Naive thymus-derived CD4-positive, alpha-beta T cell (primary cell): ENCODE results near the gene ELOB. TPM values are rescaled to one million over a fixed set of nuclear protein-coding genes. Genes with fewer than 3 reads are reported as not detected.

Experiments
- ATAC-seq: fragments of 150-1000 bp; cut with Tn5 transposase; 2 replicates; pipeline ENCODE4 v1.10.0; 2021; ENCODE audit warnings: mild to moderate bottlenecking, moderate library complexity
- CTCF ChIA-PET: fragments of 350-600 bp; sonication (Branson Sonifier 250); formaldehyde crosslinking; loops from one replicate; lab custom pipeline; 2021; ENCODE audit warnings: antibody characterized with exemption; lab: Charles Lee
- POLR2A ChIA-PET: fragments of 350-600 bp; sonication (Branson Sonifier 250); formaldehyde crosslinking; loops from one replicate; lab custom pipeline; 2021; ENCODE audit warnings: antibody characterized with exemption, inconsistent platforms; lab: Charles Lee
- DNase-seq, 9 donors: peaks; one replicate each; pipeline versions ENCODE4 v3.0.0 to v3.0.0-alpha.2; 2020 to 2022; ENCODE audit warnings: mixed read lengths in 1 of 9
- H3K27ac ChIP-seq: one replicate; pipeline ENCODE4 v1.7.0; 2013; ENCODE audit warnings: mild to moderate bottlenecking, low read depth, low read length, moderate library complexity
- H3K27me3 ChIP-seq, 2 donors: one replicate each; pipeline ENCODE4 v1.7.0; 2013; ENCODE audit warnings: low read length in 2 of 2, mild to moderate bottlenecking in 2 of 2, moderate library complexity in 2 of 2; ENCODE audit not compliant: control insufficient read depth in 2 of 2, insufficient read depth in 2 of 2
- H3K36me3 ChIP-seq, 3 experiments: 1 replicate in 2 of 3; 2 replicates in 1 of 3; pipeline ENCODE4 v1.7.0; 2013; ENCODE audit warnings: low read length in 3 of 3, mild to moderate bottlenecking in 3 of 3, moderate library complexity in 1 of 3; ENCODE audit not compliant: insufficient read depth in 3 of 3, control insufficient read depth in 2 of 3
- H3K4me1 ChIP-seq, 2 donors: one replicate each; pipeline ENCODE4 v1.7.0; 2013; ENCODE audit warnings: low read length in 2 of 2, mild to moderate bottlenecking in 2 of 2, moderate library complexity in 1 of 2; ENCODE audit not compliant: control insufficient read depth in 2 of 2, insufficient read depth in 2 of 2
- H3K4me3 ChIP-seq: 2 replicates; pipeline ENCODE4 v1.7.0; 2013; ENCODE audit warnings: mild to moderate bottlenecking, low read length
- H3K9me3 ChIP-seq, 3 experiments: 1 replicate in 2 of 3; 2 replicates in 1 of 3; pipeline ENCODE4 v1.7.0; 2013; ENCODE audit warnings: low read length in 3 of 3; ENCODE audit not compliant: control insufficient read depth in 2 of 3
- H3K27ac Mint-ChIP-seq, 9 donors: one replicate each; pipeline ENCODE4 v1.8.0; 2020 to 2022; ENCODE audit warnings: mixed read lengths in 9 of 9, mild to moderate bottlenecking in 8 of 9, moderate library complexity in 5 of 9, inconsistent platforms in 2 of 9
- H3K27me3 Mint-ChIP-seq, 5 donors: one replicate each; pipeline ENCODE4 v1.8.0; 2021 to 2022; ENCODE audit warnings: mixed read lengths in 5 of 5, mild to moderate bottlenecking in 1 of 5
- H3K36me3 Mint-ChIP-seq, 5 donors: one replicate each; pipeline ENCODE4 v1.8.0; 2020 to 2022; ENCODE audit warnings: mixed read lengths in 5 of 5, mild to moderate bottlenecking in 3 of 5, inconsistent platforms in 1 of 5
- H3K4me1 Mint-ChIP-seq, 7 donors: one replicate each; pipeline ENCODE4 v1.8.0; 2020 to 2022; ENCODE audit warnings: mixed read lengths in 7 of 7, mild to moderate bottlenecking in 3 of 7, inconsistent platforms in 1 of 7
- H3K4me3 Mint-ChIP-seq, 10 donors: one replicate each; pipeline ENCODE4 v1.8.0; 2020 to 2022; ENCODE audit warnings: mild to moderate bottlenecking in 10 of 10, mixed read lengths in 10 of 10, moderate library complexity in 6 of 10, inconsistent platforms in 2 of 10
- H3K9me3 Mint-ChIP-seq, 11 donors: one replicate each; pipeline ENCODE4 v1.8.0; 2020 to 2022; ENCODE audit warnings: mixed read lengths in 11 of 11, mild to moderate bottlenecking in 4 of 11, inconsistent platforms in 1 of 11, moderate library complexity in 1 of 11
- intact Hi-C, 2 donors: fragments of 100-400 bp; cut with micrococcal nuclease; formaldehyde crosslinking; loops; one replicate each; pipeline ENCODE4 v1.15.1; 2023
- polyA plus RNA-seq, 2 donors: library from polyadenylated mRNA; unstranded; fragments of 300-500 nt; fragmentation: Illumina TruSeq; gene quantifications; one replicate each; pipeline ENCODE4 v1.2.3, GENCODE V29; 2021
- total RNA-seq, 6 experiments: library from RNA in 5 of 6; stranded (reverse) in 5 of 6; gene quantifications; 1 replicate in 5 of 6; 2 replicates in 1 of 6; pipeline ENCODE4 v1.2.3 and lab custom pipeline; 2021 to 2026

Gene ELOB
- total and polyA plus RNA-seq, 7 experiments from 2014 or later: 65.3 to 252 (median 127) TPM

- peak overlapping the region in 1 of 9 donors; percentile 58 for H3K27ac Mint-ChIP-seq
- peaks cover 0 to 3% (median 0%) of the 10 kb centered on the region in 5 donors for H3K27me3 Mint-ChIP-seq
- H3K36me3 ChIP-seq: no peaks in the 10 kb centered on the region
- H3K4me3 Mint-ChIP-seq: peak overlapping the region in 2 of 10 donors; percentile 16 to 69
- intact Hi-C loops: no loop called here
- ATAC-seq (no peak), DNase-seq (no peak)
- H3K36me3 Mint-ChIP-seq: no peaks in the 10 kb centered on the region
- H3K27ac ChIP-seq: no peak overlapping the region
- H3K4me1 Mint-ChIP-seq: peaks cover 0 to 1% (median 0%) of the 10 kb centered on the region in 7 donors
- no peaks in the 10 kb centered on the region for H3K4me1 ChIP-seq
- ChIA-PET POLR2A (interaction anchor here (0.6 kb wide), 1 partner anchor 67 kb away, joined by 3 read pairs; no protein-coding TSS in a partner anchor), CTCF (no interaction called here)
- H3K9me3 ChIP-seq: no peaks in the 10 kb centered on the region
- no peak overlapping the region for H3K4me3 ChIP-seq
- no peaks in the 10 kb centered on the region for H3K27me3 ChIP-seq
- H3K9me3 Mint-ChIP-seq: no peaks in the 10 kb centered on the region
Measured at GRCh38 chr16:2817340-2818271, 40.5 kb upstream of the ELOB start.

GRCh38 chr16:2816751-2817339 is 39.8 kb upstream of the ELOB start, which contains the start of gene PRSS21:
Gene PRSS21, plus strand, starts transcription at chr16:2817237. Its CDS starts 32 bp downstream, at chr16:2817269.
- Histone ChIP-seq H3K4me1 (no peaks in the 10 kb centered on the region), H3K27me3 (no peaks in the 10 kb centered on the region), H3K27ac (no peak within 1 kb of the TSS), H3K36me3 (no peaks in the 10 kb centered on the region), H3K4me3 (no peak within 1 kb of the TSS), H3K9me3 (no peaks in the 10 kb centered on the region)
- POLR2A ChIA-PET: no interaction called here
- no peaks in the 10 kb centered on the region for H3K36me3 Mint-ChIP-seq
- no peaks in the 10 kb centered on the region for H3K9me3 Mint-ChIP-seq
- H3K27me3 Mint-ChIP-seq: peaks cover 0 to 3% (median 0%) of the 10 kb centered on the region in 5 donors
- no peak for ATAC-seq
- H3K4me1 Mint-ChIP-seq: peaks cover 0 to 1% (median 0%) of the 10 kb centered on the region in 7 donors
- H3K4me3 Mint-ChIP-seq: peak within 1 kb of the TSS in 3 of 10 donors; percentile 16 to 59 (median 43)
- CTCF ChIA-PET: no interaction called here
- peak in 6 of 9 donors; percentile 13 to 43 (median 19) for DNase-seq
- H3K27ac Mint-ChIP-seq: peak within 1 kb of the TSS in 1 of 9 donors; percentile 58
- intact Hi-C loops: no loop called here

GRCh38 chr16:2815299-2815771 is 38.3 kb upstream of the ELOB start:
- ChIA-PET CTCF (no interaction called here), POLR2A (no interaction called here)
- no peak overlapping the region for H3K27ac Mint-ChIP-seq
- peaks cover 0 to 1% (median 0%) of the 10 kb centered on the region in 7 donors for H3K4me1 Mint-ChIP-seq
- H3K9me3 Mint-ChIP-seq: no peaks in the 10 kb centered on the region
- no peak overlapping the region for H3K4me3 ChIP-seq
- no peaks in the 10 kb centered on the region for H3K27me3 ChIP-seq
- no peaks in the 10 kb centered on the region for H3K36me3 Mint-ChIP-seq
- H3K27ac ChIP-seq: no peak overlapping the region
- intact Hi-C loops: no loop called here
- H3K27me3 Mint-ChIP-seq: peaks cover 0 to 7% (median 0%) of the 10 kb centered on the region in 5 donors
- DNase-seq: no peak
- H3K9me3 ChIP-seq: no peaks in the 10 kb centered on the region
- no peak overlapping the region for H3K4me3 Mint-ChIP-seq
- H3K36me3 ChIP-seq: no peaks in the 10 kb centered on the region
- H3K4me1 ChIP-seq: no peaks in the 10 kb centered on the region
- ATAC-seq: no peak

GRCh38 chr16:2814551-2815298 is 37.6 kb upstream of the ELOB start:
- Histone ChIP-seq H3K4me3 (no peak overlapping the region), H3K36me3 (no peaks in the 10 kb centered on the region), H3K4me1 (no peaks in the 10 kb centered on the region), H3K27me3 (no peaks in the 10 kb centered on the region), H3K9me3 (no peaks in the 10 kb centered on the region), H3K27ac (no peak overlapping the region)
- Mint-ChIP-seq H3K27ac (no peak overlapping the region), H3K36me3 (no peaks in the 10 kb centered on the region), H3K9me3 (peaks cover 0 to 2% (median 0%) of the 10 kb centered on the region in 11 donors), H3K4me1 (peaks cover 0 to 1% (median 0%) of the 10 kb centered on the region in 7 donors), H3K27me3 (peaks cover 0 to 12% (median 0%) of the 10 kb centered on the region in 5 donors), H3K4me3 (no peak overlapping the region)
- DNase-seq: no peak
- ChIA-PET POLR2A (no interaction called here), CTCF (no interaction called here)
- intact Hi-C loops: no loop called here
- ATAC-seq: no peak

GRCh38 chr16:2813771-2814221 is 36.7 kb upstream of the ELOB start:
- peaks cover 0 to 1% (median 0%) of the 10 kb centered on the region in 7 donors for H3K4me1 Mint-ChIP-seq
- H3K9me3 Mint-ChIP-seq: peaks cover 0 to 9% (median 3%) of the 10 kb centered on the region in 11 donors
- Histone ChIP-seq H3K36me3 (no peaks in the 10 kb centered on the region), H3K27ac (no peak overlapping the region), H3K27me3 (no peaks in the 10 kb centered on the region), H3K4me1 (no peaks in the 10 kb centered on the region), H3K4me3 (no peak overlapping the region), H3K9me3 (no peaks in the 10 kb centered on the region)
- peaks cover 0 to 19% (median 9%) of the 10 kb centered on the region in 5 donors for H3K27me3 Mint-ChIP-seq
- peaks cover 0 to 3% (median 0%) of the 10 kb centered on the region in 5 donors for H3K36me3 Mint-ChIP-seq
- intact Hi-C loops: no loop called here
- ATAC-seq (no peak), DNase-seq (no peak)
- ChIA-PET CTCF (interaction anchor here (0.7 kb wide), 1 partner anchor 525 kb away, joined by 3 read pairs; no protein-coding TSS in a partner anchor), POLR2A (no interaction called here)
- H3K4me3 Mint-ChIP-seq: no peak overlapping the region
- H3K27ac Mint-ChIP-seq: no peak overlapping the region
